ENCODE results near the gene BID.

BID gene

DNA sequence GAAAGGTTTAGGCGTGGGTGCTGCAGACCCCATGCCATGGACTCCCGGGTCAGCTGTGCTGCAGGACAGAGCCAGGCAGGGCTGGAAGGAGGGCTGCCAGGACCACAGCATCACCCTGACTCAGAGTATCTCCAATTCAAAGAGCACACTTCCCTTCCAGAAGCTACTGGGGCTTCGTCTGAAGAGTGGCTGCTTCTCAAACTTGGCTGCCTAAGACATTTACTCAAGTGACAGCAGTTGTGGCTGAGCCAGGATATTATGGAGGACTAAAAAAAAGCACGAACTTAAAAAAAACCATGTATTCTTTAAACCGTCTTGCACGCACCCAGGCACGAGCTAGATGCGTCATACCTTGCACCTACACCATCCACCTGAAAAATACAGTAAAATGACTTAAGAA is 13.0 kb upstream of the BID start:
- H3K4me2 ChIP-seq (ENCODE audit: low read length), result no peak overlapping the region
- H3F3A ChIP-seq (ENCODE audit: control insufficient read depth, insufficient read depth), result 0 out of 2 replicates have a peak, but pooled peaks cover 4% of the 10 kb centered on the region
- no peaks in the 10 kb centered on the region for H3K9me2 ChIP-seq (replicated peaks; ENCODE audit: control insufficient read depth, low read length)
- 0 out of 2 replicates have a peak, but pooled peaks cover 3% of the 10 kb centered on the region for H3K4me1 ChIP-seq (ENCODE audit: control insufficient read depth, low read length)
- no peak overlapping the region for H3K27ac ChIP-seq (ENCODE audit: low read depth, low read length)
- H3K79me2 ChIP-seq (ENCODE audit: control insufficient read depth, low read length), result no peaks in the 10 kb centered on the region
- H3K4me3 ChIP-seq (ENCODE audit: low read length), result no peak overlapping the region
- TF ChIP-seq, protein P1, sequence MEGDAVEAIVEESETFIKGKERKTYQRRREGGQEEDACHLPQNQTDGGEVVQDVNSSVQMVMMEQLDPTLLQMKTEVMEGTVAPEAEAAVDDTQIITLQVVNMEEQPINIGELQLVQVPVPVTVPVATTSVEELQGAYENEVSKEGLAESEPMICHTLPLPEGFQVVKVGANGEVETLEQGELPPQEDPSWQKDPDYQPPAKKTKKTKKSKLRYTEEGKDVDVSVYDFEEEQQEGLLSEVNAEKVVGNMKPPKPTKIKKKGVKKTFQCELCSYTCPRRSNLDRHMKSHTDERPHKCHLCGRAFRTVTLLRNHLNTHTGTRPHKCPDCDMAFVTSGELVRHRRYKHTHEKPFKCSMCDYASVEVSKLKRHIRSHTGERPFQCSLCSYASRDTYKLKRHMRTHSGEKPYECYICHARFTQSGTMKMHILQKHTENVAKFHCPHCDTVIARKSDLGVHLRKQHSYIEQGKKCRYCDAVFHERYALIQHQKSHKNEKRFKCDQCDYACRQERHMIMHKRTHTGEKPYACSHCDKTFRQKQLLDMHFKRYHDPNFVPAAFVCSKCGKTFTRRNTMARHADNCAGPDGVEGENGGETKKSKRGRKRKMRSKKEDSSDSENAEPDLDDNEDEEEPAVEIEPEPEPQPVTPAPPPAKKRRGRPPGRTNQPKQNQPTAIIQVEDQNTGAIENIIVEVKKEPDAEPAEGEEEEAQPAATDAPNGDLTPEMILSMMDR (IDR thresholded peaks at IDR 0.05; ENCODE audit: low read depth, low read length, poor library complexity, severe bottlenecking), result no peak
- H3K36me3 ChIP-seq (ENCODE audit: control insufficient read depth, low read length), result peaks cover 3% of the 10 kb centered on the region; the same call in 1 of the 2 replicates
- H3K9me3 ChIP-seq (ENCODE audit: control insufficient read depth, insufficient read depth, low read length), result no peaks in the 10 kb centered on the region
- no peaks in the 10 kb centered on the region for H4K20me1 ChIP-seq (ENCODE audit: control insufficient read depth, insufficient read depth, low read depth, low read length)
- H3K27me3 ChIP-seq (ENCODE audit: control insufficient read depth, low read length), result no peaks in the 10 kb centered on the region

DNA sequence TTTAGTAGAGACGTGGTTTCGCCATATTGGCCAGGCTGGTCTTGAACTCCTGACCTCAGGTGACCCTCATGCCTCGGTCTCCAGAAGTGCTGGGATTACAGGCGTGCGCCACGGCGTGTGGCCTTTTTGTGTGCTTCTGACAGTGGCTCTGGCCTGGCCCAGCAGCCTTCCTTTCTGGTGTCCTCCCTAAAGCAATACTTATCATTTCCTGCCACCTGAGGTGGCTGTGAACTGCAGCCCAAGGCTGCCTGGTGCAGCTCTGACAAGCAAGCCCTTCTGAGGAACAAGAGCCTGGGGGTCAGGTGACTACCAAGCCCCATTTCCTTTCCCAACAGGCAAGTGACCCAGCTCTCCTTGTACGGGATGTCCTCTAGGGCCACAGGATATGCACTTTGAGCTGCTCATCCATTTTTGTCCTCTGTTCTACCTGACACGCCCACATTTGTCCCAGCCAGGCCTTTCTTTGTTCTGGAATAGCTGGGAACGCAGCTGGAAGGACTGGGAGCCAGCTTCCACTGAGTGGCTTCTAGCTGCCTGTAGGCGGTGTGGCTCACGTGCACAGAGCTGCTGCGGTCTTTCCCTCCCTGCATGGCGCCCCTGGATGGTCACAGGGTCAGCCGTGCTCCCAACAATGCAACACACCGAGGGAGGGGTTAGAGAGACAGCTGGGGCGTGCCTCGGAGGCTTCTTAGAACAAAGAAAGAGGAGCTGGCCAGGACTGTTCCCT is 12.3 kb upstream of the BID start:
- Histone ChIP-seq H3F3A (ENCODE audit: control insufficient read depth, insufficient read depth) (0 out of 2 replicates have a peak, but pooled peaks cover 4% of the 10 kb centered on the region), H3K79me2 (ENCODE audit: control insufficient read depth, low read length) (no peaks in the 10 kb centered on the region), H3K9me3 (ENCODE audit: control insufficient read depth, insufficient read depth, low read length) (no peaks in the 10 kb centered on the region), H3K36me3 (ENCODE audit: control insufficient read depth, low read length) (peaks cover 3% of the 10 kb centered on the region; the same call in 1 of the 2 replicates), H3K4me3 (ENCODE audit: low read length) (no peak overlapping the region), H3K4me1 (ENCODE audit: control insufficient read depth, low read length) (peaks cover 3% of the 10 kb centered on the region), H3K27me3 (ENCODE audit: control insufficient read depth, low read length) (no peaks in the 10 kb centered on the region), H4K20me1 (ENCODE audit: control insufficient read depth, insufficient read depth, low read depth, low read length) (no peaks in the 10 kb centered on the region), H3K27ac (ENCODE audit: low read depth, low read length) (no peak overlapping the region), H3K4me2 (ENCODE audit: low read length) (no peak overlapping the region), H3K9me2 (replicated peaks; ENCODE audit: control insufficient read depth, low read length) (no peaks in the 10 kb centered on the region)
- TF ChIP-seq, protein P1 (IDR thresholded peaks at IDR 0.05; ENCODE audit: low read depth, low read length, poor library complexity, severe bottlenecking), result no peak
- no peak for TF ChIP-seq EZH2phosphoT487 (IDR thresholded peaks at IDR 0.05; ENCODE audit: borderline replicate concordance, low read length)

DNA sequence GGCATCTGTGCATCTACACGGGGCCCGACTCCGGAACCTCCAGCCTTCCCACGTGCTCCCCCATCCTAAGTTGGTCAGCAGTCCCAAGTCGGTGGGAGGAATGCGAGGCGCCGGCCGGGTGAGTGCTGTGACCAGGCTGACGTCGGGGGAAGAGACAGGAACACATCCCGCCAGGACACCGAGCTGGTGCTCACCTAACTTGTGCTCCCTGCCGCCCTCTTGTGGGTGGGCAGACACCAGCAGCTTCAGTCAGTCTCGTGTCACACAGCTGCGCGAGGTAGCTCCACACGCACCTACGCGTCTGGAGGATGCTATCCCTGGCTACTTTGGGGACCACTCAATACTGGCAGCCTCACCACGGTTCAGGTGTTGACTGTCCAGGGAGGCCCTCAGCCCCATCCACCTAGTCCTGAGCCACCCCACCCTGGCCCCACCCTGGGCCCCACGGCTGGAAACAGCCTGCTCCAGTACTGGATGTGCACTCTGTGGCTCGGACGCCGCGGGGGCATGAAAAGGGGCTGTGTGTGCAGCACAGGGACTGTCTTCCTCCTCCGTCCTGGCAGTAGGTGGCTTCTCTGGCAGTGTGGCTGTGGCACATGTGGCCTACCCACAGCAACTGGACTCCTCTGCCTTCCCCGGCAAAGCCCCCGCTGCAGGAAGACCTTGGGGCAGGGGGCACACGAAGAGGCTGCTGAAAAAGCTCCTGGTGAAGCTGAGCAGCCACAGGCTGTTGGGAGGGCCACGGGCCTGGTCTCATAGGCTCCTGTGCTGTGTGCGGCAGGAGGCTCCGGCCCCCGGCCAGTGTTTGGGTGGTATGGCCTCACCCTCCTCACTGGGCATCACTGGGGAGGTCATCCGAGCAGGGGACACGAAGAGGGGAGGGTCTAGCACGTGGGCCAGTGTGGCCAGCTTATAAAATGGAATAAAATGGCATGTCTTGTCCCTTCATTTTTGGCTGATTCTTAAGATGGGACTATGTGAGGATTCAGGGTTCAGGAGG is 11.2 kb upstream of the BID start:
- Histone ChIP-seq H3K36me3 (ENCODE audit: control insufficient read depth, low read length) (peaks cover 3% of the 10 kb centered on the region; the same call in 1 of the 2 replicates), H3K27me3 (ENCODE audit: control insufficient read depth, low read length) (no peaks in the 10 kb centered on the region), H3F3A (ENCODE audit: control insufficient read depth, insufficient read depth) (0 out of 2 replicates have a peak, but pooled peaks cover 4% of the 10 kb centered on the region), H3K9me3 (ENCODE audit: control insufficient read depth, insufficient read depth, low read length) (no peaks in the 10 kb centered on the region), H3K4me2 (ENCODE audit: low read length) (no peak overlapping the region), H3K9me2 (replicated peaks; ENCODE audit: control insufficient read depth, low read length) (no peaks in the 10 kb centered on the region), H3K4me1 (ENCODE audit: control insufficient read depth, low read length) (peaks cover 14% of the 10 kb centered on the region), H3K27ac (ENCODE audit: low read depth, low read length) (no peak overlapping the region), H4K20me1 (ENCODE audit: control insufficient read depth, insufficient read depth, low read depth, low read length) (no peaks in the 10 kb centered on the region), H3K4me3 (ENCODE audit: low read length) (no peak overlapping the region), H3K79me2 (ENCODE audit: control insufficient read depth, low read length) (no peaks in the 10 kb centered on the region)
- TF ChIP-seq EZH2phosphoT487 (IDR thresholded peaks at IDR 0.05; ENCODE audit: borderline replicate concordance, low read length), result no peak
- TF ChIP-seq, protein P1 (IDR thresholded peaks at IDR 0.05; ENCODE audit: low read depth, low read length, poor library complexity, severe bottlenecking), result peak; percentile 84

Measured in DOHH2 (cell line).